ENCODE data around the gene ZC3H11A. TPM values are rescaled to one million over a fixed set of nuclear protein-coding genes. Genes with fewer than 3 reads are reported as not detected.
"Not testable (repeated sequence)": the region's sequence is repeated elsewhere in the genome, so short reads cannot be mapped to it uniquely, and the experiment has no call there.

ZC3H11A gene
- 47.9 and 55.5 TPM in 2 replicates for total RNA-seq (2014; rRNA removed; shearing (Covaris generic))

DNA sequence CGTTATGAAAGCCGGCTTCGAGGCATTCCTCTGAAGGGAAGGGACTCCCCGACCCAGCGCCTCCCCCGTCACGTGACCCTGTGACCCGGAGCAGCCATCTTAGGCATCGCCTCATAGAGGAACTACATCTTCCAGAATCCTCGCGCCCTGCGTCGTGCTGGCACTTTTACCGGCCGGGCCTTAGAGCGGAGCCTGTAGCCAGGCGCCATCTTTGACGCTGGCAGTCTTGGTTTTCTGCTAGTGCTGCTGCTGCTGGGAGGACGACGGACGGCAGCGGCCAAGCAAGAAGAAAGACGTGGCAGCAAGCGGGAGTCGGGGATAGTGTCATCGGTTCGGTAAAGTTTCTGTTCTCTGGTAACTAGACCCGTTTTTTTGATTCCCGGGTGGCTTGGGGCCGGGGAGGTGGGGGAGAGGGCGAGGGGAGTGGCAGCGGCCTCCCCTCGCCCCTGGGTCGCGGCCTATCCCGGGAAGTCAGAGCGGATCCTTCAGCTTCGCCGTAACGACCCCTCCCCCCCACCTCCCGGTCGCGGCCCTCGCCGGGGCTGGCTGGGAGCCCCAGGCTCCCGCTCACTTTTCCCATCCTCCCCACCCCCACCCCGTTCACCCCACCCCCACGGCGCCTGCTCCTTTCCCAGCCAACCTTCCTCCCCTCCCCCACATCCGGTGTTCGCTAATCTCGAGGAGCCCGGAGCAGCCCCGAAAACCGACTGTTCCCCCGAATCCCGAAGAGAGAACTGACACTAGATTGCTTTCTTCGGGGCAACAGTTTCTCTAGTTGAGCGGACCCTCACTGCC, at the start of gene ZC3H11A, which contains the start of gene ZBED6:
Gene ZC3H11A (plus strand): TSS at position 183 of the 795 bp plus-strand sequence. CDS start 21,448 bp downstream, outside the sequence.
Gene ZBED6 (plus strand): TSS at position 183 of the 795 bp plus-strand sequence. CDS start 1,900 bp downstream, outside the sequence.
- DNase-seq (ENCODE audit: low spot score) = peak; percentile 98

DNA sequence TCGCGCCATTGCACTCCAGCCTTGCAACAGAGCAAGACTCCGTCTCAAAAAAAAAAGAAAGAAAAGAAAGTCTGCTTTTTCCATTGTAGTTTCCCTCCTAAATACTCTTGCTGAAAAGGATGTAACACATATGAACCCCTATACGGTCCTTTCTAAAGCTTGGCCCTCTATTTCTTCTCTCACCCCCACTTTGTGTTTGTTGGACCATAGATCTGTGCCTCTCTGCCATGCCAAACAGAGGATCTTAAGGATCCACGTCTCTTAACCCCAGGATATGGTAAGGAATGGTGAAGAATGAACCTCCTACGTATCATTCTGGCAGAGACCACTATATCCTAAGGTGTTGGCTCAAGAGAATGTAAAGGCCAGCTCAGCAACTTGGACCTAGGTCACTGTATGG, 49.1 kb upstream of the ZC3H11A start:
- no peak for DNase-seq (ENCODE audit: low spot score)

DNA sequence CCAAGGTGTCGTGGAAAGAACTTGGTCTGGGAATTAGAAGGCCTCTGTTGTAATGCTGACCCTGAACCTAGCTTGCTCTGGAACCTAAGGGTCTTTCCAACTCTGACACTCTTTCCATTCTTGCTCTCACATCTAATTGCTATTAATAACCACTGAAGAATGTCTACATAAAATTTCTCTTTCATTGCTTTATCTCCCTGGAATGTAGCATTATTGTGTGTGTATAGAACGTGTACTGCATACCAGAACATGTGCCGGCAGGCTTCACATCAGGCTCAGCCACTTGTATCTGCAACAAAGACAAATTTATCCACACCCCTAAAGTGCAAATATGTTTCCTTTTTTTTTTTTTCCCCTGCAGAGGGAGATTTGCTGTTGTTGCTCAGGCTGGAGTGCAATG, 44.4 kb upstream of the ZC3H11A start:
- no peak for DNase-seq (ENCODE audit: low spot score)

DNA sequence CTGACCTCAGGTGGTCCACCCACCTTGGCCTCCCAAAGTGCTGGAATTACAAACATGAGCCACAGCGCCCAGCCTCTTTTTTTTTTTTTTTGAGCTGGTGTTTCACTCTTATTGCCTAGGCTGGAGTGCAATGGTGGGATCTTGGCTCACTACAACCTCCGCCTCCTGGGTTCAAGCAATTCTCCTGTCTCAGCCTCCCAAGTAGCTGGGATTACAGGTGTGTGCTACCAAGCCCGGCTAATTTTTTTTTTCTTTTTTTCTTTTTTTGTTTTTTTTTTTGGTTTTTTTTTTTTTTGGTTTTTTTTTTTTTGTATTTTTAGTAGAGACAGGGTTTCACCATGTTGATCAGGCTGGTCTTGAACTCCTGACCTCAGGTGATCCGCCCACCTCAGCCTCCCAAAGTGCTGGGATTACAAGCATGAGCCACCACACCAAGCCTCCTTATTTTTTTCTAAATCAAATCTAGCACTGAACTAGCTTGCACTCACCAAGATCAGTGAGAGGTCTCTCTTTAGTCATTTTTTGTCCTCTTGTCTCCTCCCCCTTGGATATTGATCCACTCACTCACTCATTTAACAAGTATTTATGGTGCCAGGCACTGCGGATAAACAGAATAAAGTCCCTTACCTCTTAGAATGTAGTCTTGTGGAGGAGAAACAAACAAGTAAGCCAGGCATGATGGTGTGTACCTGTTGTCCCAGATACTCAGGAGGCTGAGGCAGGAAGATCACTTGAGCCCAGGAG, 43.6 kb upstream of the ZC3H11A start:
- DNase-seq (ENCODE audit: low spot score) = not testable (repeated sequence)

DNA sequence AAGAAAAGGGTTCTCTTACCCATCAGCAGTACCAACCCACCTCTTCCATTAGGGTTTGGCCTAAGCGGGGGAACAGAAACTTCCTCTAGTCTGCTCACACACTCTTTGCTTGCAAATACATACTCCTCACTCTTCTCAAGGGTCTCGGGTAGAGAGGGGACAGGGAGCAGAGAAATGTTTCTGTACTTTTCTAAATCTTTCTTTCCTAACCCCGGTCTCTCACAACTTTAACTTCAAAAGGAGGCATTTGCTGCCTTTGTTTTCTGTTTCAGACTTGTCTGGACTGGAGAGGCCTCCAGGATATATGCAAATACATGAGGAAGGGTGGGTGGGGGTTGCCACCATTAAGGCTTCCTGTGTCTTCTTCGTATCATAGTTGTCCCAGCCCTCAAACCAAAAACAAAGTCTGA, 41.0 kb upstream of the ZC3H11A start:
- DNase-seq (ENCODE audit: low spot score) = no peak

DNA sequence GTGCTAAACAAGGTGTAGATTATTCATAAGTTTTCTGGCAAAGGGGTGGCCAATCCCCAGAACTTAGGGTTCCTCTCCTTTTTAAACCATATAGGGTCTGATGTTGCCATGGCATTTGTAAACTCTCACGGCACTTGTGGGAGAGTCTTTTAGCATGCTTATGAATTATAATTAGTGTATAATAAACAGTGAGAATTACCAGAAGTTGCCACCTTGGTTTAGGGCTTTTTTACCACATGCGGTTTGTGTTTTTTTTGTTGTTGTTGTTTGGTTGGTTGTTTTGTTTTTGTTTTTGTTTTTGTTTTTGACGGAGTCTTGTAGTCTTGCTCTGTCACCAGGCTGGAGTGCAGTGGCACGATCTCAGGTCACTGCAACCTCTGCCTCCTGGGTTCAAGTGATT, 39.4 kb upstream of the ZC3H11A start:
- DNase-seq (ENCODE audit: low spot score) = no peak

DNA sequence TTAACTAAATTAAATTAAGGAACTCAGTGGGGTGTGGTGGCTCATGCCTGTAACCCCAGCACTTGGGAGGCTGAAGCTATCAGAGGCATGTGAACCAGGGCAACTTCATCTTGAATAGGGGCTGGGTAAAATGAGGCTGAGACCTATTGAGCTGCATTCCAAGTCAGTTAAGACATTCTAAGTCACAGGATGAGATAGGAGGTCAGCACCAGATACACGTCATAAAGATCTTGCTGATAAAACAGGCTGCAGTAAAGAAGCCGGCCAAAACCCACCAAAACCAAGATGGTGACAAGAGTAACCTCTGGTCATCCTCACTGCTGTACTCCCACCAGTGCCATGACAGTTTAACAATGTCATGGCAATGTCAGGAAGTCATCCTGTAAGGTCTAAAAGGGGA, 36.7 kb upstream of the ZC3H11A start:
- DNase-seq (ENCODE audit: low spot score) = not testable (repeated sequence)

DNA sequence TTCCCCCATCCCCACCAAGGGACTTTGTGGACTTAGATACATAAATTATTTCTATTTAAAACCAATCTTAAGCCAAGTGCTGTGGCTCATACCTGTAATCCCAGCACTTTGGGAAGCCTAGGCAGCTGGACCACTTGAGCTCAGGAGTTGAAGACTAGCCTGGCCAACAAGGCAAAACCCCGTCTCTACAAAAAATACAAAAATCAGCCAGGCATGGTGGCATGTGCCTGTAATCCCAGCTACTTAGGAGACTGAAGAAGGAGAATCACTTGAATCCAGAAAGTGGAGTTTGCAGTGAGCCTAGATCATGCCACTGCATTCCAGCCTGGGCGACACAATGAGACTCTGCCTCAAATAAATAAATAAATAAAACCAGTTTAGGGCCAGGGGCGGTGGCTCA, 34.9 kb upstream of the ZC3H11A start:
- no peak for DNase-seq (ENCODE audit: low spot score)

DNA sequence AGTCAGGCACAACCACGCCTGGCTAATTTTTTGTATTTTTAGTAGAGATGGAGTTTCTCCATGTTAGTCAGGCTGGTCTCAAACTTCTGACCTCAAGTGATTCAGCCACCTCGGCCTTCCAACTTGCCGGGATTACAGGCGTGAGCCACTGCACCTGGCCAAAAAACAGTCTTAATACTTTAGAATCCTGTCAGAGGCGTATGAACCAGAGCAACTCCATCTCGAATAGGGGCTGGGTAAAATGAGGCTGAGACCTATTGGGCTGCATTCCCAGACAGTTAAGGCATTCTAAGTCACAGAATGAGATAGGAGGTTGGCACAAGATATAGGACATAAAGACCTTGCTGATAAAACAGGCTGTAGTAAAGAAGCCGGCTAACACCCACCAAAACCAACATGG, 33.5 kb upstream of the ZC3H11A start:
- not testable (repeated sequence) for DNase-seq (ENCODE audit: low spot score)

DNA sequence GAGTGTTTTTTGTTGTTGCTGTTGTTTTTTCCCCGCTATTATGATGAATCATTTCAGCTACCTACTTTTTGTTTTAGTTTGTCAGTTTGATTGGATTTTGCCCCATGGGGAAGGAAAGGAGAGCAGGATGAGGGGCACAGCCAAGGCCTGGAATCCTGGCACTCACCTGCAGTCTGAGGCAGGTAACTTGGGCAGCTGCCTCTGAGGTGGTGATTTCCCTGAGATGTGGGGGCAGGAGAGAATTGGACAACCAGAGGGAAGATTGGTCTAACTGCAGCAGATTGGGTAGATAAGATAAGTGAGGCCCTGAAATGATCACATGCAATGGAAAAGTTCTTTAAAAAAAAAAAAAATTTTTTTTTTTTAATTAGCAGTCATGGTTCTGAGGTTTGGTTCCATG, 31.9 kb upstream of the ZC3H11A start:
- no peak for DNase-seq (ENCODE audit: low spot score)

DNA sequence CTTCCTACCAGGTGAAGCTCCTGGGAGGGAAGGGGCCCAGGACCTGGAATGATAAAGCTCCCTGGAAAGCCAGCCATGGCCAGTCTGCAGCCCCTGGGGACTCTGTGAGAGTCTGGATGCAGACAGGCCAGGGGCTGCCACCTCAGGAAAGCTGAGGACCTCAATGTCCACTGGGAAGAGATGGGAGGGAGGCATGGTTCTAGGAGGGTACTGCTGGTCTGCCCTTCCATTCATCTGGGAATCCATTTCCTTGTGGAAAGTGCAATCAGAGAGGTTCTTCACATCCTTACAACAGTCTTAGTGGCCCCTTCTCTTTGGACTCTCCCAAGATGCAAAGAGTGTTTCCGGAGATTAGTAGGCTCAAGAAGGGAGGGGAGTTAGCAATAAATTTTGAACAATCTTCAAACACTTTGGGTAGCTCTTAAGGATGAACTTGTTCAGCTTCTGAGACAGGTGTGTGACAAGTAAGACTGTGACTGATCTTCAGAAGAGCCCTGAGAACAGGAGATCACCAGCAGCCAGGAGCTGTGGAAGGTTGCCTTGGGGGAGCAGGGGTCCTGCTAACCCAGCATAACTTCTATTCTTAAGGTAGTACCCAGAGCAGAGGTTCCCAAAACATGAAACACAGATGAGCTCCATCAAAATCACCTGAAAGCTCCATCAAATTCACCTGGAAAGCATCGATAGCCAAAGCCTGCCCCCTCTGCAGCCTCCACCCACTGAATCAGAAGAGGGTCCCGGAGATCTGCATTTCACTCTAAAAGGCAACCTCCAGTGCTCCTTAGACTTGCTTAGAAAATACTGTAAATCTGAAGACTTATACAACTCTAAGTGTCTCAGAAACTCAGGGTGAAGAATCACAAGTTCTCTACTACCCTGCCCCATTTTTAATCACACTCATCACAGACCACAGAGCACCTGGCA, 31.1 kb upstream of the ZC3H11A start:
- DNase-seq (ENCODE audit: low spot score) = no peak

DNA sequence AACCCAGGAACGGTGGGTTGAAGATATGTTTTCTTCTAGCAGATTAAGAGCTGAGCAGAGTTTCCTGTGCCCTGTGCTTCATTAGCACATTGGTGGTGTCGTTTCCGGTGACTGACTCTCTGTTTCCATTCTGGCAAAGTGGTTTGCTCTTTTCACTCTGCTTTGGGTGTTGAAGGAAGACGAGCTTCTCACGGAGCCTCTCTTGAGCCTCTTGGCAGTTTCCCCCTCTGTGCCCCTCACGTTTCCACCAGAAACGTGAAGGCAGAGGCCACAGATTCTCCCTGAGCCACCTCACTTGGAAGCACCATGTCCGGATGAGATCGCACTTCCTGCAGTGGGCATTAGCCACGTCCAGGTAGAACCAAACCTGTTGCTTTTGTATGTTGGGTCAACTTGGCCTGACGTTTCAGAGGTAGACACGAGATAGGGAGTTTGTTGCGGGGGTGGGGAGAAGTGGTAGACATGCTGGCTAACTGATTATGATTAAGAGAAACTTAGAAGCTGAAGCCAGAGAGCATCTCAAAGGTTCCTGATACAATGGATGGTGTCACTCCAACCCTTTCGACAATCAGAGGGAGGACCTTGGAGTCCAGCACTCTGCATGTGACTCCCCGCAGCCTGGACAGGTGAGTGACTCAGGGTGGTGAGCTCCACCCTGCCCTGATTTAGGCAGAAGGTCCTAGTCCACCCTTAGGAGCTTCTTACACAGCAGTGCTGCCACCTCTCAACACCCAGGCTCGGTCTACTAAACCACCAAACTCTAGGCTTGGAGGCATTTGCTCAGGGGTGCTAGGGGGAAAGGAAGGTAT, 30.2 kb upstream of the ZC3H11A start, which contains the start of gene LAX1:
Gene LAX1 (plus strand): TSS at position 155 of the 809 bp plus-strand sequence. CDS start 383 bp downstream, at position 538.
- DNase-seq (ENCODE audit: low spot score) = no peak

DNA sequence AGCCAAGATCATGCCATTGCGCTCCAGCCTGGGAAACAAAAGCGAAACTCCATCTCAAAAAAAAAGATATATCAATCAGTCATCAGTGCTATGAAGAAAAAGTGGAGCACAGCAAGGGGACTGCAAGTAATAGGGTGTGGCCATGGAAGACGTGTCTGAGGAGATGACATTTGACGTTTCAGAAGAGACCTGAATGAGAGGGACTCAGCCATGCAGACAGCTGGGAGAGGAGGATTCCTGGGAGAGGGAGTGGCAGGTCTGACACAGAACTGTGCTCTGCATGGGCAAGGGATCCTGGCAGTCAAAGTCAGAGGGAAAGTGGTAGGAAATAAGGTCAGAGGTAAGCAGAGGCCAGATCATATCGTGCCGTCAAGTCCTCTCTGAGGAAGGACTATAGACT, 27.2 kb upstream of the ZC3H11A start:
- no peak for DNase-seq (ENCODE audit: low spot score)

DNA sequence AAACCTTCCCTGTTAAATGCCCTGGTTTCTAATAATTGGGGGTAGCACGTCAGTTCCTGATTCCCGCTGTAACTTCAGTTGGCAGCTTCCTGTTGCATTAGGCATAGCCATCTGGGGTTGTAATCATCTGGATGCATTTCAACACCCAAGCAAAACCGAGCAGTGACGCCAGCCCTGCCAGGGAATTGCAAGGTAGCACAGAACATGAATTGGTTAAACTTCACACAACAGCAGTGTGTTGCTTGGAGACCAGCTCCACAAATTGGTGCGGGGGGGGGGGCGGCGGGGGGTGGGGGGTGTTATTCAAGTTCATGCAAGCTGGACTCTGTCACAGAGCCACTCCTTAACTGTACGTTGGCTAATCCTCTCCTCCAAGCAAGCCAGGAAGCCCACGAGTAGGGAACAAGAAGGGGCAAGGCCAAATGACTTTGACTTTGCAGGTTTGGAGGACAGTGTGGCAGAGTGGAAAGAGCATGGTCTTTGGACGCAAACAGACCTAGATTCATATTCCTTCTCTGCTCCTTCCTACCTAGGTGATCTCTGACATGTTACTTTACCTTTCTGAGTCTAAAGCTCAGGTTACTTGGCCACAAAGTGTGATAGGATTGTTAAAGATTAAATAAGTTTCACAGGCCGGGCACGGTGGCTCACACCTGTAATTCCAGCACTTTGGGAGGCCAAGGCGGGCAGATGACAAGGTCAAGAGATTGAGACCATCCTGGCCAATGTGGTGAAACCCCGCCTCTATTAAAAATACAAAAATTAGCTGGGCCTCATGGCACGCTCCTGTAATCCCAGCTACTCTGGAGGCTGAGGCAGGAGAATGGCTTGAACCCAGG, 25.7 kb upstream of the ZC3H11A start:
- peak; percentile 39 for DNase-seq (ENCODE audit: low spot score)

DNA sequence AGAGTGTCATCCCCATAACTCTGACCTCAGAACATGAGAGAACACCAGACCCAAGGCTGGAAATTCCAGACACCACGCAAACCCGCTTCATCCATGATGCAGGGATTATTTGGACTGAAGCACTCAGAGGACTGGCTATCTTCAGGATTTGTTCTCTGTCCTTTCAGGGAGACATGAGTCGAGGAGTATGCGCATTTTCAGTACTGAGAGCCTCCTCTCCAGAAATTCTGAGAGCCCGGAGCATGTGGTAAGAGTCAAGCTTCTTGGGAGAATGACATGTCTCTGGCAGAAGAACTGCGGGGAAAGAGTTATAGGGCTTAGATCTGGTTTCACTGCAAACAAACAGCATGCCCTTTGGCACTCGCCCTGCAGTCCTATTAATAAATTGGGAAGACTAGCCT, 23.5 kb upstream of the ZC3H11A start:
- DNase-seq (ENCODE audit: low spot score) = no peak

DNA sequence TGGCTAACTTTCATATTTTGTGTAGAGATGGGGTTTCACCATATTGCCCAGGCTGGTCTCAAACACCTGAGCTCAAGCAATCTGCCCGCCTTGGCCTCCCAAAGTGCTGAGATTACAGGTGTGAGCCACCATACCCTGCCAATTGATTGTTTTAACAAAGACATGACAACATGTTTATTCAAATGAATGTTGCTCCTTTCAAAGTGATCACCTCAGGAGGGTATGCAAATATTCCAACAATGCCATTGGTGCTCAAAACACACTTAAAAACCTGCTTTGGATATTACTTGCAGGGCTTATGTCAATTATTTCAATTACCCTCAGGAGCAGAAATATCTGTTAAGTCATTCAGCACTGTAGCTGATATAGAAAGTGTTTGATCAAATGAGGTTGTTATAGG, 22.6 kb upstream of the ZC3H11A start:
- DNase-seq (ENCODE audit: low spot score) = no peak

DNA sequence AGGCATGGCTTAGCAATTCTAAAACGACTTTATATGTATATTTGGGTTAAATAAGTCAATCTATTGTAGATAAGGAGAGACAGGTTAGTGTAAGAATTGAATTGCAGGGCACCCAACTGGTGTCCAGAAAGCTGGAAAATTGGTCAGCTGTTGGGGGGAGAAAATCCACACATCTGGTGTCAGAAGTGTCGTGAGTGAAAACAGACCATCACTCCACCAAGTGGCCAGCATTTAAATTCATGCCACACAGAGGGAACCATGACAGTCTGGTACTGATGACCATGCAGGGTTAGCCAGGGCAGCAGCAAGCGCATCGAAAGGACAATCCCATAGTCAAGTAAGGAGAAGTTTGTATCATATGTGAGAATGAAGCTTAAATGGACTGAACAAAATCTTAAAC, 18.8 kb upstream of the ZC3H11A start:
- DNase-seq (ENCODE audit: low spot score) = peak; percentile 16

DNA sequence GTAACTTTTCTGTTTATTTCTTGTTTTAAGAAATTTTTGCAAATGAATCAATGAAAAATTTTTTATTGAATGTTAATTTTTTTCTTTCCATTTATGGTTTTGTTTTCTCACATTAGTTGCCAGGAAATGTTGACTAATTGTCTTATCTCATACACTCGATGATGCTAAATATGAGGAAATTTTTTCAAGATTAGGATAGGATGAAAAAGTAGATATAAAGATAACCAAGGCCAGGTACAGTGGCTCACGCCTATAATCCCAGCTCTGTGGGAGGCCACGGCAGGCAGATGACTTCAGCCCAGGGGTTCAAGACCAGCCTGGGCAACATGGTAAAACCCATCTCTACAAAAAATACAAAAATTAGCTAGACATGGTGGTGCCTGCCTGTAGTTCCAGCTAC, 17.8 kb upstream of the ZC3H11A start:
- DNase-seq (ENCODE audit: low spot score) = no peak

DNA sequence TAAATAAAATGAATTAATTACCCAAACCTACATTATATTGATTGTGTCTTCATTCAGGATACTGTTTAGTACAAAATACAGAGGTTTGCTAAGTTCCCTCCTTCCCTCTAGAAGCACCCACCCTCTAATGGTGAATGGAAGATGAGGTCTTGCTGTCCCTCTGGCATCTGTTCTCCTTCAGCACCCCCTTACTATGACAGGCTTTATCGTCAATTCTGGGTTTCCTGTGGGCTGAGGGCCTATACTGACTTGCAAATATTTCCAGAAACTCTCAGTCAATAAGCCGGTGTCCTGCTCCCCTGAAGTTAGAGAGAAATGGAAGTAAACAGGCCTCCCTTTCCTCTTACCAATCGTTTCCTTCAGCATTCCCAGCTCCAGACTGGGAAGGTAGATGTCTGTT, 17.3 kb upstream of the ZC3H11A start:
- no peak for DNase-seq (ENCODE audit: low spot score)

DNA sequence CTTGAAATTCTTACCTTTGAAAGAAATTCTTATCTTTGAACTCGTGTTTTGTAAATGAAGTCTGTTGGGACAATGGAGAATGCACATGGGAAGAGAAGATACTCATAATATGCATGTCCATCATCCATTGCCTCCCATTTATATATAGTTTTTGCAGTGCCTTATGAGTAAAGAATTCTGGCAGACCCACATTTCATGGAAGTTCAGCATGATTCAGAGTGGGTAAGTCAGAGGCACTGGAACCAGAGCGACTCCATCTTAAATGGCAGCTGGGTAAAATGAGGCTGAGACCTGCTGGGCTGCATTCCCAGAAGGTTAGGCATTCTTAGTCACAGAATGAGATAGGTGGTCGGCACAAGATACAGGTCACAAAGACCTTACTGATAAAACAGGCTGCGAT, 16.6 kb upstream of the ZC3H11A start:
- DNase-seq (ENCODE audit: low spot score) = no peak
